SK-N-DZ (cell line): ENCODE results near the gene NRXN3.

Experiments
- DNase-seq: peaks from one replicate; pipeline ENCODE4 v3.0.0-alpha.2; 2015; ENCODE audit warnings: low spot score

The NRXN3 gene

GRCh38 chr14:79199217-79199616 is 1029.0 kb downstream of the NRXN3 start:
- DNase-seq: no peak

DNA sequence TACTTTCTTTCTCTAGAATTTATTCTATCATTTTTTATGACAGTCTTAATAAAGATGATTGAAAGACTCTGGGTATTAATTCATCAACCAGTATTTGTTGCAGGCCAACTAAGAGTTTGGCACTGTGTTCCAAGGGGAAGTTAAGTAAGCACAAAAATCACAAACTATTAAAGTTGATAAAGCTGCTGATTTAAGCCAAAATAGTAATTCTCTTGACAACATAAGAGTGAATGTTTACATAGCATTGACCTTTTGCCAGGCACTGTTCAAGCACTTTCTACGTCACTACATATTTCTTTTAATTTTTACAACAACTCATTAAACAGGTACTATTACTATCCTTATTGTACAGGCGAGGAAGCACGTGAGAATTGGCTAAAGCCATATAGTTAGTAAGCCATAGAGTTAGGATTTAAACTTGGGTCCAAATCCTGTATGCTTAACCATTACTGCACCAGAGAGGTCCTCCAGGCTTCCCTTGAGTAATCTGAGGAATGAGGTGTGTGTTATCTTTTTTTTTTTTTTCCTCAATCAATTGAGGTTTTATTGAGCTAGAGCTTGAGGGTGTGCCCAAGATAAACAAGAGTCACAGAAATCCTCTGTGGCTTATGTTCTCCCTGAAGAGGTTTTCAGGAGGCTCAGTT is 1031.5 kb downstream of the NRXN3 start:
- DNase-seq: no peak

- DNase-seq: no peak
Observed at GRCh38 chr14:79204591-79204990, 1034.4 kb downstream of the NRXN3 start.

GRCh38 chr14:79209418-79209817 is 1039.2 kb downstream of the NRXN3 start:
- no peak for DNase-seq

- DNase-seq: no peak
Observed at GRCh38 chr14:79225815-79226214, 1055.6 kb downstream of the NRXN3 start.

DNA sequence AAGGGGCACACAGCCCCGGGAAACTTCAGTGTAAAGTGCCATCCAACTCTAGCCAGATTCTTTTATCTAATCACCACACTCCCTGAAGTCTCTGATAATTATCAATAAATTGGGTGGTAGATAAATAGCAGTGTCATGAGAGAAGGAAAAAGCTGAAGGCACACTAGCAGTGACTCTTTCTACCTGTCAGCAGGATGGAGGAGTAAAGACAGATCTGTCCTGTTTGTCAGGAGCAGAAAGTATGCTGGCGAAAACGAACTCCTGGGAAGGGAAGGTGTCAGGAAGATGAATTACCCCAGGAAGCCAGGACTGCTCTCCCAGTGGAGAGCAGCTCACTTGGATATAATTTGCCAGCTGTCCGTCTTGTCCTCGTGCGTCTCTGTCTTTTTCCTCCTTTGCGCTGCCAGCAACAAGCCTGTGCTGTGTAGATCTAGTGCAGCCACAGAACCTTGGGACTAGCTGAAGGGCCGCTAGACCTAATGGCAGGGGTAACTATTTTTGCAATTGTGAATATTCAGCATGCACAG is 1059.3 kb downstream of the NRXN3 start:
- DNase-seq: peak; percentile 23

- no peak for DNase-seq
Observed at GRCh38 chr14:79242666-79243065, 1072.5 kb downstream of the NRXN3 start.

DNA sequence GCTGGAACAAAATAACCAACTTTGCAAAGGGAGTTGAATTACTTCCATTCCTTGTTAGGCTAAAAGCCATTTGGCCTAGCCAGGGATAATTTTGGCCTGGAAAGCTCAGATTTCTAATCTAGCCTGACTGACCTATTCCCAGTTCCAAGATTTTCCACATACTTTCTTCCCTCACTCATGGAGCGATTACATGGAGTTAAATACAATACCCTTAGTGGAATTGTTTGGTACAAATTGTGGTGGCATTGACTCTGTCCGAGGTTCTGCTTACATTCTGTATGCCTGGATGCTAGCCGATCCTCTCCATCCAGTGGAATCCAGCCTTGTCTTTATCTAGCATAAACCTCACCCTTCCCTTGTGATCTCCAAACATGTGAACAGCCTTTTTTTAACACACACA is 1076.0 kb downstream of the NRXN3 start:
- no peak for DNase-seq

GRCh38 chr14:79248126-79248525 is 1078.0 kb downstream of the NRXN3 start:
- no peak for DNase-seq

DNA sequence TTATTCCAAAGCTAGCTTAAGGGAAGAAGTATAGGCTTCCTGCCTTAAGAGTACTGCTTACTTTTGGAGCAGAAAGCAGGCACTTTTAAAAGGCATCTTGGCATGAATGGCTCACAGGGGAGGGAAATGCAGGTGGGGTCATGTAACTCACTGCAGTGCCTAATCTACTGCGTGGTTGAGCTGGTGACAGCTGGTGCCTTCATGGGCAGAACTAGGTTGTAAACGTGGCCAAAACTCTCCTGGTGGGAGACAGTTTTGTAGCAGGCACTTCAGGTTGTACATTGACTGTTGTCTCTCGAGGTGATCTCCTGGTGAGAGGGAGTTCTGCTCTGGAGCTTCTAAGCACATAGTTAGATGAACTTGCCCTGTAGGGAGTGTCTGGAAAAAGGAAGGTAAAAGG is 1078.6 kb downstream of the NRXN3 start:
- no peak for DNase-seq

DNA sequence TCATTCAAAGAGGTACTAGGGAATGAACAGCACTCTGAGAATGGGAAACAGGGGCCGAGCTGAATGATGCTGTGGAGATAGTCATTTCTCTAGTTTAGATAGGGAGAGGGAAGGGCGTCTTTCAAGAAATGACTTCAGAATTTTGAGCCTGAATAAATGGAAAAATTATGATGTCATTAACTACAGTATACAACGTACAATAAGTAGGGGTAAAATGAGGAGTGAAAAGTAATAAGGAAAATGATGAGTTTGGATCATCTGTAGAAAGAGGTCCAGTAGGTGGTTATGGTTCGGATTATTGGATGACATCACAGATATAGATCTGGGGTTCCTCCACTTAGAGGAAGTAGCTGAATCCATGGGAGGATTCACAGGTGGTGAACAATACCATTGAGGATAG is 1081.1 kb downstream of the NRXN3 start:
- DNase-seq: no peak

DNA sequence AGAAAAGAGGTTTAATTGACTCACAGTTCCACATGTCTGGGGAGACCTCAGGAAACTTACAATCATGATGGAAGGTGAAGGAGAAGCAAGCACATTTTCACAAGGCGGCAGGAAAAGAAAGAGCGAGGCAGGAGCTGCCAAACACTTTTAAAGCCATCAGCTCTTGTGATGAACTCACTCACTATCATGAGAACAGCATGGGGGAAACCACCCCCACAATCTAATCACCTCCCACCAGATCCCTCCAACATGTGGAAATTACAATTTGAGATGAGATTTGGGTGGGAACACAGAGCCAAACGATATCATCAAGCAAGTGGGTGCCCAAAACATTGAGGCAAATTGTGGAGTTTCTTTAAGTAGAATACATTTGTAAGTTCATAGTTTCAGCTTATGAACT is 1083.4 kb downstream of the NRXN3 start:
- no peak for DNase-seq

- no peak for DNase-seq
Observed at GRCh38 chr14:79254069-79254775, 1084.0 kb downstream of the NRXN3 start.

DNA sequence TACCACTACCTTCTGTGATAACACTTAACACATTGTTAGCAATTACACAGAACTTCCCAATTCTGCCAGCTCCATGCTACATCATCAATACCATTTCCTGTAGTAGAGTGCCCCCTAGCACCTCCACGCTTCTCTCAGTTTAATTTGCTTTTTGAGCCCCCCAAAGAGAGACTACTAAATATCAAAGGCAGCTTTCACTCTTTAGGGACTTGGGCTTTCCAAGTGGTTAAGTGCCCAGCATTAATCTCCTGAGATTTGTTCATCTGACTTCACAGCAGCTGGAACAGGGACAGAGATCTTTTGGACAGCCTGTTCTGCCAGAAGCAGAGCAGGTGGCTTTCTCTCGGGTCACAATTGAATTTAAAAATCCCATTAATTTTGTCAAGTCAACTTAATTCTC is 1086.2 kb downstream of the NRXN3 start:
- DNase-seq: peak; percentile 44

DNA sequence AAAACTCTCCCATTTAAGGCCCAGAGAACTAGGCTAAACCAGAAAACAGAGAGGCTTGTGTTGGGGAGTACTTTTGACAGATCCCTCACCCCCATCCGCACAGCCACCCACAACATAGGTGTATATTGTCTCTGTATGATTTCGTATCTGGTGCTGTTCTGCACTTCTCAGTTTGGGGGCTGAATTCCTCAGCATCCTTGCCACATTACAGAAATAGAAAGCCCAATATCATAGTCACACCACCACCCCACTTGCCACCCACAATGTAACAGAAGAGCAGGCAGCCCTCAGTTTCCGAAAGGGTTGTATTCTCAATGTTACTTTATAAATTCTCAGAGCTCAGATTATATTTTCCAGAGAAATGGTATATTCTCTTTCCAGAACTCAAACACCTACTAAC is 1090.2 kb downstream of the NRXN3 start:
- DNase-seq: no peak

- DNase-seq: no peak
Observed at GRCh38 chr14:79265366-79265946, 1095.3 kb downstream of the NRXN3 start.

- DNase-seq: no peak
Observed at GRCh38 chr14:79270361-79270760, 1100.2 kb downstream of the NRXN3 start.

GRCh38 chr14:79271122-79271521 is 1100.9 kb downstream of the NRXN3 start:
- no peak for DNase-seq

GRCh38 chr14:79274641-79275291 is 1104.6 kb downstream of the NRXN3 start:
- no peak for DNase-seq

DNA sequence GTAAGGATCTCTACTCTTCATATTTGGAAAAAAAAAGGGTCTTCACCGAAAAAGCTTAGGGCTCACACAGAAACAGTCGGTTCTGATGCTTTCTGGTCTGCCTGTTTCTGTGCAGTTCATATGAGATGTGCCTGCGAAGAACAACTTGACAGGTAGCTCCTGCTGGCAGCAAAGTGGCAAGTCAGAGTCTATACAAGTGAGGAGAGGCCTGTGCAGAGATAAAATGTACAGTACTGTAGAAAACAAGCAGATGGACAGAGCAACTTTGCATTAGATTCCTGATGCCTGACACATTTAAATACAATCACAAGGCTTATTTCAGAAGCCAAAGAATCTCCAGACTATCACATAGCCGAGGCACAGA is 1105.1 kb downstream of the NRXN3 start:
- DNase-seq: no peak

- DNase-seq: no peak
Observed at GRCh38 chr14:79278286-79278797, 1108.2 kb downstream of the NRXN3 start.
